ENCODE data around the gene GNL3. TPM values are rescaled to one million over a fixed set of nuclear protein-coding genes. Genes with fewer than 3 reads are reported as not detected.
"Not testable (repeated sequence)": the region's sequence is repeated elsewhere in the genome, so short reads cannot be mapped to it uniquely, and the experiment has no call there.

Gene GNL3
- total RNA-seq, 2 donors from 2014 or later: 40.8 to 56.5 TPM

DNA sequence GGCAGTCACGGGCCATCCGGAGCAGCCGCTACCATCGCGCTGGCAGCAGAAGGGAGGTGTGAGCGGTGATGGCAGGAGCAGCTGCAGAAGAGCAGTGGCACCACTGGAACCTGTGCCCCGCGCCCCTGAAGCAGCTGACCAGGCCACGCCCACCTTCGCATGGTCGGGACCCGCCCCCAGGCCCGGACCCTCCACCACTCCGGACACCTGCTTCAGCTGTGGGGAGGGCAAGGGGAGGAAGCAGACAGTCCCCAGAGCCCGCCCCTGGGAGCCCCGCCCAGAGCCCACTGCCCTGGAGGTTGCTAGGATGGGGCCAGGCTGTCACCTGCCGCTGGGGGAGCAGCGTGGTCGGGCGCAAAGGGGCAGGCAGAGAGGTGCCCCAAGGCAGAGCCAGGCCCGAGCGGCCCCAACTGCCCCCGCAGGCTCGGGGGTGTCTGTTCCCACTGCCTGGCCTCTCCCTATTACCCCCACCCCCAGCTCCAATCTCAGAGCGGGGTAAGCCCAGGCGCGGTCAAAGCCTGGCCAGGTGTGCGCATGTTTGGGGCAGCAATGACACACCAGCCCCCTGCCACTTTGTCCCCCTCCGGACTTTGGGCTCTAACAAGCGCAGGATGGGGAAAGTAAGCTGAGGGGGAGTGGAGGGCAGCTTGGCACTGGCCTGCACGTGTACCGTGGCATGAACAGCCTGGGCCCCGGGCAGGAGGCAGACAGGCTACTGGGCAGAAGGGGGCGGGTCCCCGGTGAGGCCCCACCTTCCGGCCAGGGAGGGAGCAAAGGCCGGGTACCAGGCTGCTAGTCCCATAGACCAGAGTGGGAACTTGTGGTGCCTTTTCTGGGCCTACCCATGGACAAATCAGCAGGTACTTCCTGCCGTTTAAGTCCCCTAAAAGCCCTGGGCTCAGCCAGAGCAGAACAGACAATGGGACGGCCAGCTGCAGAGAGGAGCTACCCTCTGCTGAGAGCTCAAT lies 28.8 kb downstream of the GNL3 start:
- intact Hi-C loops (cut with DNase I, micrococcal nuclease): no loop called here
- DNase-seq (peak; percentile 61 to 72), ATAC-seq (peak; percentile 97)

- intact Hi-C loops (cut with DNase I, micrococcal nuclease): no loop called here
- ATAC-seq (no peak), DNase-seq (no peak)
These were observed 30.0 kb downstream of the GNL3 start for GRCh38 chr3:52715714-52716305.

DNA sequence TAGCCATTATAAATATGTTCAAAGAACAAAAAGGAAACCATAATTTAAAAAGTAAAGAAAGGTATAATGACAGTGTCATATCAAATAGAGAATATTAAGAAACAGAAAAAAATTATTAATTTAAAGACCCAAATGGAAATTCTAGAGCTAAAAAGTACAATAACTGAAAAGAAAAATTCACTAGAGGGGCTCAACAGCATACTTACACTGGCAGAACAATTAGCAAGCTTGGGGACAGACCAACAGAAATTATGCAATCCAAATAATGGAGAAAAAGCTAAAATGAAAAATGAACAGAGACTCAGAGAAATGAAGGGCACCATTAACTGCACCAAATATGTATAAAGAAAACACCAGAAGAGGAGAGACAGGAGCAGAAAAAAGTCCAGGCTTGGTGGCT lies 33.8 kb downstream of the GNL3 start:
- DNase-seq: no peak
- no peak for ATAC-seq
- intact Hi-C loops (cut with DNase I, micrococcal nuclease): no loop called here

- DNase-seq: no peak
- intact Hi-C loops (cut with DNase I, micrococcal nuclease): no loop called here
- ATAC-seq: no peak
These were observed 35.3 kb downstream of the GNL3 start for GRCh38 chr3:52721002-52721729.

- intact Hi-C loops (cut with DNase I, micrococcal nuclease): no loop called here
- DNase-seq: no peak
- no peak for ATAC-seq
These were observed 35.8 kb downstream of the GNL3 start for GRCh38 chr3:52721730-52722008.

GRCh38 chr3:52722491-52722890 lies 36.7 kb downstream of the GNL3 start:
- DNase-seq: no peak
- intact Hi-C loops (cut with DNase I, micrococcal nuclease): no loop called here
- no peak for ATAC-seq

DNA sequence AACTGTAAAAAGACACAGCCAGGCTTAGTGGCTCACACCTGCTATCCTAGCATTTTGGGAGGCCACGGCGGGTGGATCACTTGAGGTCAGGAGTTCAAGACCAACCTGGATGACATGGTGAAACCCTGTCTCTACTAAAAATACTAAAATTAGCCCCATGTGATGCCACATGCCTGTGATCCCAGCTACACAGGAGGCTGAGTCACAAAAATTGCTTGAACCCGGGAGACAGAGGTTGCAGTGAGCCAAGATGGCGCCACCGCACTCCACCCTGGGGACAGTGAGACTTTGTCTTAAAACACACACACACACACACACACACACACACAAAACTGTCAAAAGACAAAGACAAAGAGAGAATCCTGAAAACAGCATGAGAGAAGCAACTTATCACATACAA lies 38.1 kb downstream of the GNL3 start:
- DNase-seq: no peak
- intact Hi-C loops (cut with DNase I, micrococcal nuclease): no loop called here
- no peak for ATAC-seq

- DNase-seq (no peak), ATAC-seq (peak; percentile 79)
- intact Hi-C loops (cut with DNase I, micrococcal nuclease): no loop called here
These were observed 38.7 kb downstream of the GNL3 start for GRCh38 chr3:52724511-52724910.

- not testable (repeated sequence) for DNase-seq, ATAC-seq
These were observed 42.9 kb downstream of the GNL3 start for GRCh38 chr3:52728753-52729152.

DNA sequence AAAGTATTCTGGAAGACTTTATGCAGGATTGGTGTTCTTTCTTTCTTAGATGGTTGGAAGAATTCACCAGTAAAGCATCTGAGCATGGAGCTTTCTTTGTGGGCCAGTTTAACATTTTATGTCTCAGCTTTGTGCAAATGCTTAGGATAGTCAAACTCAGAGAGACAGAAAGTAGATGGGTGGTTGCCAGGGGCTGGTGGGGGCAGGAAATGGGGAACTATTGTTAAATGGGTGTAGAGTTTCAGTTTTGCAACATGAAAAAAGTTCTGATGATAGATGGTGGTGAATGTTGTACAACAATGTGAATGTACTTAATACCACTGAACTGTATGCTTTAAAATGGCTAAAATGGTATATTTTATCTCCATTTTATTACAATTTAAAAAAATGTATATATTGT lies 44.8 kb downstream of the GNL3 start:
- no peak for DNase-seq
- intact Hi-C loops (cut with DNase I, micrococcal nuclease): no loop called here
- no peak for ATAC-seq

More at GRCh38 chr3:52728753-52729152, 42.9 kb downstream of the GNL3 start:
- intact Hi-C loops (cut with DNase I, micrococcal nuclease): not testable (repeated sequence)

GRCh38 chr3:52731590-52731989 lies 45.8 kb downstream of the GNL3 start:
- intact Hi-C loops (cut with DNase I, micrococcal nuclease): no loop called here
- DNase-seq (no peak), ATAC-seq (no peak)

DNA sequence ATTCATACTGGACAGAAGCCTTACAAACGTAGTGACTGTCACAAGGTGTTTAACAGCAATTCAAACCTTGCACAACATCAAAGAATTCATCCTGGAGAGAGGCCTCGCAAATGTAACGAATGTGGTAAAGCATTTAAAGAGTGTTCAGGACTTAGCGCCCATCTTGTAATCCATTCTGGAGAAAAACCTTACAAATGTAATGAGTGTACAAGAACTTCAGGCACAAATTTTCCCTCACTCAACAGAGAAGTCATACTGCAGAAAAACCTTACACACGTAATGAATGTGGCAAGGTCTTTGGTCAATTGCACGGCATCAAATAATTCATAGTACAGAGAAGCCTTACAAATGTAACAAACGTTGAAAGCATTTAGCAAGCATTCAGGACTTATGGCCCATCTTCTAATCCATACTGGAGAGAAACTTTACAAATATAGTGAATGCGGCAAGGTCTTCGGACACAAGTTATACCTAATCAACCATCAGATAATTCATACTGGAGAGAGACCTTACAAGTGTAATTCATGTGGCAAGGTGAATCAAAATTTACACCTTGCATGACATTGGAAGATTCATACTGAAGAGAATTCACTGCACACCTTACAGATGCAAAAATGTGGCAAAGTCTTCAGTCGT lies 47.5 kb downstream of the GNL3 start:
- ATAC-seq: no peak
- no peak for DNase-seq
- intact Hi-C loops (cut with DNase I, micrococcal nuclease): no loop called here

GRCh38 chr3:52739730-52740129 lies 53.9 kb downstream of the GNL3 start:
- peak; percentile 40 for ATAC-seq
- DNase-seq: no peak
- intact Hi-C loops (cut with DNase I, micrococcal nuclease): no loop called here

DNA sequence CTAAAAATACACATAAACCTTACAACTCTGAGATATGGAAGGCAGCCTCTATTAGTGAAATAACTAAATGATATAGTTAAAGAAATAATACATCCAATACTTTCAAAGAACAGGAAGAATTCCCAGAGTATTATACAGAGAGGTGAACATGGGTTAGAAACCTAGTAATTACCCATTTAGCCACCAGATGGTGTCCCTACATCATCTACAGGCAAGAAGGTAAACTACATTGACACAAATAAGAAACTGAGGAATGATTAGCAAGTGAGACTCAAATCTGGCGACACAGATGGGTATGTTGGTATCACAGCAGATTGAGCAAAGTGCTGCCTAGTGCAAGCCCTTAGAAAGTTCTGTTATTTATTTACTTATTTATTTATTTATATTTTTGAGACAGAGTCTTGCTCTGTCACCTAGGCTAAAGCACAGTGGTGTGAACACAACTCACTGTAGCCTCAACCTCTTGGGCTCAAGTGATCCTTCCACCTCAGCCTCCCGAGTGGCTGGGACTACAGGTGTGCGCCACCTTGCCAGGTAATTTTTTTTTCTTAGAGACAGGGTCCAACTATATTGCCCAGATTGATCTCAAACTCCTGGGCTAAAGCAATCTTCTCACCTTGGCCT lies 56.7 kb downstream of the GNL3 start:
- intact Hi-C loops (cut with DNase I, micrococcal nuclease): no loop called here
- ATAC-seq: peak; percentile 51
- DNase-seq: no peak

DNA sequence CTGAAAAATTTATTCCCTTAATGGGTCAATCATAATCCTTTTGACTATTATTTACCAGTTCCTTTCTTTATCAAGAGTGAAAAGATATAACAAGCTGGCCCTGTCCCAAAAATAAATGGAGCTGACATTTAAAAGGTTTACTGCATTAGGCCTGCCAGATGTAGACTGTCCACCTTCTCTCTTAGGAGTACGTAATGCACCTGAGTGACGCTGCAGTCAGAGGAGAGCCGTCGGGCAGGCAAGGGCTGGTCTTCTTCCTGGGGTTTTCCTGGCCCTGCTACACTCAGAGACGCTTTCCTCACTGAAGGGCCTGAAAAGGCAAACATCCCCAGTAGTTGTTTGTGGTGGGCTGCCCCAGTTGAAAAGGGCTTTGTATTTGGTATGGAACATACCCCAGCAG lies 57.3 kb downstream of the GNL3 start:
- ATAC-seq: no peak
- intact Hi-C loops (cut with DNase I, micrococcal nuclease): no loop called here
- DNase-seq: no peak

GRCh38 chr3:52743721-52744120 lies 57.9 kb downstream of the GNL3 start:
- DNase-seq (no peak), ATAC-seq (no peak)
- intact Hi-C loops (cut with DNase I, micrococcal nuclease): no loop called here
